ENCODE measurements around the gene UGT2B28. TPM values are rescaled to one million over a fixed set of nuclear protein-coding genes. Genes with fewer than 3 reads are reported as not detected.
A peak's percentile ranks its signal among the peaks of the same experiment; 100 is the strongest.
"Not testable (repeated sequence)": the region's sequence is repeated elsewhere in the genome, so short reads cannot be mapped to it uniquely, and the experiment has no call there.

The UGT2B28 gene
- polyA plus RNA-seq, 3 donors = not detected

GRCh38 chr4:69317669-69318298 lies 37.5 kb downstream of the UGT2B28 start:
- H4K20me1 ChIP-seq (ENCODE audit: insufficient read depth, low read length); H3K4me3 Mint-ChIP-seq; H3K36me3 ChIP-seq (replicated peaks in 1 of 2; ENCODE audit: control insufficient read depth in 1 of 2, insufficient read depth in 2 of 2, low read length in 2 of 2); H3K4me2 ChIP-seq (replicated peaks; ENCODE audit: extremely low read depth, low read length, poor library complexity, severe bottlenecking); H3K9me3 ChIP-seq (replicated peaks in 1 of 2; ENCODE audit: control insufficient read depth in 1 of 2, insufficient read depth in 1 of 2, low read length in 2 of 2); H3K4me1 Mint-ChIP-seq; H3K36me3 Mint-ChIP-seq; DNase-seq; H3K9ac ChIP-seq (ENCODE audit: insufficient read depth, low read length, poor library complexity, severe bottlenecking); H3K27ac Mint-ChIP-seq; H3K27me3 Mint-ChIP-seq (ENCODE audit: low read depth in 3 of 3); intact Hi-C loops (cut with micrococcal nuclease); H3K9me3 Mint-ChIP-seq; H3K4me1 ChIP-seq (ENCODE audit: control insufficient read depth in 1 of 2, insufficient read depth in 2 of 2, low read length in 2 of 2); H3K27ac ChIP-seq (ENCODE audit: low read depth in 1 of 2, low read length in 2 of 2); H3K4me3 ChIP-seq (replicated peaks in 1 of 3; ENCODE audit: low read depth in 2 of 3, low read length in 3 of 3); H3K27me3 ChIP-seq (ENCODE audit: control insufficient read depth in 2 of 2, insufficient read depth in 2 of 2, low read length in 2 of 2); H3K79me2 ChIP-seq (ENCODE audit: insufficient read depth, low read length); H2AFZ ChIP-seq (ENCODE audit: insufficient read depth, low read depth, low read length, poor library complexity, severe bottlenecking): not testable (repeated sequence)
- WGBS (ENCODE audit: insufficient coverage) = no CpG with 5 or more reads among the region's 3 CpGs
- TF ChIP-seq CTCF (IDR thresholded peaks at IDR 0.05) = peak; percentile 21

- Histone ChIP-seq H3K27me3 (ENCODE audit: control insufficient read depth in 2 of 2, insufficient read depth in 2 of 2, low read length in 2 of 2) (no peaks in the 10 kb centered on the region), H3K9me3 (replicated peaks in 1 of 2; ENCODE audit: control insufficient read depth in 1 of 2, insufficient read depth in 1 of 2, low read length in 2 of 2) (no peaks in the 10 kb centered on the region), H3K4me1 (ENCODE audit: control insufficient read depth in 1 of 2, insufficient read depth in 2 of 2, low read length in 2 of 2) (no peaks in the 10 kb centered on the region), H4K20me1 (ENCODE audit: insufficient read depth, low read length) (no peaks in the 10 kb centered on the region), H3K4me3 (replicated peaks in 1 of 3; ENCODE audit: low read depth in 2 of 3, low read length in 3 of 3) (no peak overlapping the region), H2AFZ (ENCODE audit: insufficient read depth, low read depth, low read length, poor library complexity, severe bottlenecking) (no peak overlapping the region), H3K79me2 (ENCODE audit: insufficient read depth, low read length) (no peaks in the 10 kb centered on the region), H3K36me3 (replicated peaks in 1 of 2; ENCODE audit: control insufficient read depth in 1 of 2, insufficient read depth in 2 of 2, low read length in 2 of 2) (no peaks in the 10 kb centered on the region), H3K4me2 (replicated peaks; ENCODE audit: extremely low read depth, low read length, poor library complexity, severe bottlenecking) (no peak overlapping the region), H3K9ac (ENCODE audit: insufficient read depth, low read length, poor library complexity, severe bottlenecking) (no peak overlapping the region), H3K27ac (ENCODE audit: low read depth in 1 of 2, low read length in 2 of 2) (no peak overlapping the region)
- H3K27ac Mint-ChIP-seq = no peak overlapping the region
- no peaks in the 10 kb centered on the region for H3K36me3 Mint-ChIP-seq
- 100% methylated on average over 2 of the region's 2 CpGs for WGBS (ENCODE audit: insufficient coverage)
- intact Hi-C loops (cut with micrococcal nuclease) = no loop called here
- TF ChIP-seq CTCF (IDR thresholded peaks at IDR 0.05) = no peak
- no peaks in the 10 kb centered on the region for H3K4me1 Mint-ChIP-seq
- no peak for DNase-seq
- H3K4me3 Mint-ChIP-seq = no peak overlapping the region
- H3K27me3 Mint-ChIP-seq (ENCODE audit: low read depth in 3 of 3) = peaks cover 0 to 2% (median 0%) of the 10 kb centered on the region in 3 donors
- no peaks in the 10 kb centered on the region for H3K9me3 Mint-ChIP-seq
Observed at GRCh38 chr4:69321153-69321729, 41.0 kb downstream of the UGT2B28 start.

All from CD14-positive monocyte (primary cell).